Astrocyte (in vitro differentiated cells and primary cell): ENCODE data around the gene PPP4R3C. TPM values are rescaled to one million over a fixed set of nuclear protein-coding genes. Genes with fewer than 3 reads are reported as not detected.
"Not testable (repeated sequence)": the region's sequence is repeated elsewhere in the genome, so short reads cannot be mapped to it uniquely, and the experiment has no call there.

Experiments
- DNase-seq: peaks from one replicate; pipeline ENCODE4 v3.0.0-alpha.2; 2010; ENCODE audit warnings: low read depth
- FAIRE-seq: peaks from 2 replicates; lab custom pipeline; 2011; peaks lifted over from hg19 to GRCh38; lab: Jason Lieb, UNC
- H2AFZ ChIP-seq: 2 replicates; pipeline ENCODE4 v1.6.0; 2012; ENCODE audit warnings: low read depth, low read length, inconsistent platforms
- H3K27ac ChIP-seq: 2 replicates; pipeline ENCODE4 v1.5.1; 2011; ENCODE audit warnings: low read depth, low read length, inconsistent platforms
- H3K27me3 ChIP-seq: 2 replicates; pipeline ENCODE4 v1.6.0; 2011; ENCODE audit warnings: low read length, inconsistent platforms; ENCODE audit not compliant: insufficient read depth
- H3K36me3 ChIP-seq: 2 replicates; pipeline ENCODE4 v1.5.1; 2011; ENCODE audit warnings: low read length, inconsistent platforms; ENCODE audit not compliant: insufficient read depth
- H3K4me1 ChIP-seq: 2 replicates; pipeline ENCODE4 v1.5.1; 2011; ENCODE audit warnings: low read length, inconsistent platforms; ENCODE audit not compliant: insufficient read depth
- H3K4me2 ChIP-seq: 2 replicates; pipeline ENCODE4 v1.6.0; 2012; ENCODE audit warnings: low read length, inconsistent platforms
- H3K4me3 ChIP-seq: 2 replicates; pipeline ENCODE4 v1.5.1; 2011; ENCODE audit warnings: low read depth, mild to moderate bottlenecking, low read length, inconsistent platforms; ENCODE audit not compliant: insufficient read depth
- H3K79me2 ChIP-seq: 2 replicates; pipeline ENCODE4 v1.6.0; 2012; ENCODE audit warnings: mild to moderate bottlenecking, low read length, inconsistent platforms; ENCODE audit not compliant: insufficient read depth
- H3K9ac ChIP-seq: 2 replicates; pipeline ENCODE4 v1.6.0; 2012; ENCODE audit warnings: mild to moderate bottlenecking, low read length, inconsistent platforms
- H3K9me3 ChIP-seq: 2 replicates; pipeline ENCODE4 v1.5.1; 2012; ENCODE audit warnings: low read depth, mild to moderate bottlenecking, low read length, inconsistent platforms; ENCODE audit not compliant: insufficient read depth
- H4K20me1 ChIP-seq: 2 replicates; pipeline ENCODE4 v1.6.0; 2012; ENCODE audit warnings: low read length, inconsistent platforms; ENCODE audit not compliant: insufficient read depth
- H3K27ac Mint-ChIP-seq: one replicate; pipeline ENCODE4 v1.8.0; 2021; ENCODE audit warnings: mild to moderate bottlenecking, mixed read lengths; ENCODE audit not compliant: unreplicated experiment
- H3K27me3 Mint-ChIP-seq: one replicate; pipeline ENCODE4 v1.8.0; 2021; ENCODE audit warnings: low read depth, mixed read lengths; ENCODE audit not compliant: unreplicated experiment
- H3K36me3 Mint-ChIP-seq: one replicate; pipeline ENCODE4 v1.8.0; 2021; ENCODE audit warnings: low read depth, mixed read lengths; ENCODE audit not compliant: unreplicated experiment
- H3K4me1 Mint-ChIP-seq: one replicate; pipeline ENCODE4 v1.8.0; 2021; ENCODE audit warnings: low read depth, mixed read lengths; ENCODE audit not compliant: unreplicated experiment
- H3K4me3 Mint-ChIP-seq: one replicate; pipeline ENCODE4 v1.8.0; 2021; ENCODE audit warnings: mild to moderate bottlenecking, moderate library complexity, mixed read lengths; ENCODE audit not compliant: unreplicated experiment
- H3K9me3 Mint-ChIP-seq: one replicate; pipeline ENCODE4 v1.8.0; 2021; ENCODE audit warnings: mild to moderate bottlenecking, mixed read lengths; ENCODE audit not compliant: unreplicated experiment
- CTCF ChIP-seq: IDR thresholded peaks from 2 replicates; pipeline ENCODE4 v1.5.1; 2011; ENCODE audit warnings: low read depth, mild to moderate bottlenecking, inconsistent platforms, low read length, moderate library complexity; ENCODE audit not compliant: insufficient read depth
- EZH2 ChIP-seq: IDR thresholded peaks from 2 replicates; pipeline ENCODE4 v1.6.1; 2012; ENCODE audit warnings: mild to moderate bottlenecking, low read length, inconsistent platforms; ENCODE audit not compliant: insufficient read depth
- total RNA-seq: library from RNA; stranded (reverse); gene quantifications from 2 replicates; pipeline ENCODE4 v1.2.1, GENCODE V29; 2021

Gene PPP4R3C
- total RNA-seq, 1 donor from 2014 or later, result not detected

GRCh38 chrX:27465036-27465435 is 1.9 kb upstream of the PPP4R3C start:
- no peak overlapping the region for H2AFZ ChIP-seq

GRCh38 chrX:27459129-27459528 is 4.0 kb downstream of the PPP4R3C start:
- not testable (repeated sequence) for H3K27ac ChIP-seq, H3K36me3 Mint-ChIP-seq, H3K36me3 ChIP-seq, H3K4me3 ChIP-seq, FAIRE-seq, H3K27me3 Mint-ChIP-seq, H3K9me3 ChIP-seq, H3K27ac Mint-ChIP-seq, H3K4me3 Mint-ChIP-seq, H3K9me3 Mint-ChIP-seq, H3K79me2 ChIP-seq, H3K9ac ChIP-seq, H3K4me2 ChIP-seq, H3K4me1 ChIP-seq, H2AFZ ChIP-seq, H3K4me1 Mint-ChIP-seq, H3K27me3 ChIP-seq, H4K20me1 ChIP-seq, DNase-seq

More at GRCh38 chrX:27465036-27465435, 1.9 kb upstream of the PPP4R3C start:
- Histone ChIP-seq H4K20me1 (no peaks in the 10 kb centered on the region), H3K27ac (no peak overlapping the region), H3K79me2 (no peaks in the 10 kb centered on the region), H3K27me3 (no peaks in the 10 kb centered on the region), H3K4me1 (no peaks in the 10 kb centered on the region), H3K9ac (no peak overlapping the region), H3K36me3 (no peaks in the 10 kb centered on the region), H3K9me3 (no peaks in the 10 kb centered on the region), H3K4me2 (no peak overlapping the region), H3K4me3 (no peak overlapping the region)
- H3K36me3 Mint-ChIP-seq, result no peaks in the 10 kb centered on the region
- H3K27ac Mint-ChIP-seq, result no peak overlapping the region
- no peak overlapping the region for H3K4me3 Mint-ChIP-seq
- FAIRE-seq (no peak), DNase-seq (no peak)
- no peak for TF ChIP-seq CTCF
- TF ChIP-seq EZH2, result no peak
- no peaks in the 10 kb centered on the region for H3K4me1 Mint-ChIP-seq
- H3K9me3 Mint-ChIP-seq, result no peaks in the 10 kb centered on the region
- H3K27me3 Mint-ChIP-seq, result no peaks in the 10 kb centered on the region

DNA sequence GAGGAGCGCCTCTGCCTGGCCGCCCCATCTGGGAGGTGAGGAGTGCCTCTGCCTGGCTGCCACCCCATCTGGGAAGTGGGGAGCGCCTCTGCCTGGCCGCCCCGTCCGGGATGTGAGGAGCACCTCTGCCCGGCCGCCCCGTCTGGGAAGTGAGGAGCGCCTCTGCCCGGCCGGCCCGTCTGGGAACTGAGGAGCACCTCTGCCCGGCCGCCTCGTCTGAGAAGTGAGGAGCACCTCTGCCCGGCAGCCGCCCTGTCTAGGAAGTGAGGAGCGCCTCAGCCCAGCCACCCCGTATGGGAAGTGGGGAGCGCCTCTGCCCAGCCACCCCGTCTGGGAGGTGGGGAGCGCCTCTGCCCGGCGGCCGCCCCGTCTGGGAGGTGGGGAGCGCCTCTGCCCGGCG is 4.6 kb downstream of the PPP4R3C start:
- H3K27me3 ChIP-seq, H3K36me3 ChIP-seq, H3K4me3 ChIP-seq, H3K9ac ChIP-seq, H3K4me3 Mint-ChIP-seq, H2AFZ ChIP-seq, H3K27me3 Mint-ChIP-seq, H3K36me3 Mint-ChIP-seq, H3K27ac ChIP-seq, H3K27ac Mint-ChIP-seq, H3K9me3 Mint-ChIP-seq, H3K4me2 ChIP-seq, FAIRE-seq, DNase-seq, H3K4me1 ChIP-seq, H3K4me1 Mint-ChIP-seq, H3K79me2 ChIP-seq, H4K20me1 ChIP-seq, H3K9me3 ChIP-seq: not testable (repeated sequence)

DNA sequence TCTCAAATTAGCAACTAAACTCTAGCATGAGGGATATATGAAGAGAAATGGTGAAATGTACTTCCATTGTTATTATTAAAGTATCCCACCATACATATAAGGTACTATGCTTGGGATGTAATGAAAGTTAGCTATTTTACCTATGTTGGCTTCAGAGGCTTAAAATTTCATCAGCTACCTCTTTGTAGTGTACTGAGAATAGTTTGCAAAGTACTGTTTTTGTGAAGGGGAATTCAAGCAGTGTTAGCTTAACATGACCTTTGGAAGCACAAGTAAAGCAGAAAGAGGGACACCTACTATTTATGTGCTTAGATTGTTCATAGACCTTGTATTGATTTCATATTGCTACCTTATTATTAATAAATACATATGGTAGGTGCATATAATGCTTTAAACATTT is 11.8 kb downstream of the PPP4R3C start:
- Histone ChIP-seq H4K20me1 (no peaks in the 10 kb centered on the region), H2AFZ (no peak overlapping the region), H3K4me3 (no peak overlapping the region), H3K9me3 (no peaks in the 10 kb centered on the region), H3K79me2 (no peaks in the 10 kb centered on the region), H3K4me2 (no peak overlapping the region), H3K27me3 (no peaks in the 10 kb centered on the region), H3K36me3 (no peaks in the 10 kb centered on the region), H3K4me1 (no peaks in the 10 kb centered on the region), H3K9ac (no peak overlapping the region), H3K27ac (no peak overlapping the region)
- Mint-ChIP-seq H3K9me3 (no peaks in the 10 kb centered on the region), H3K27ac (no peak overlapping the region), H3K4me1 (no peaks in the 10 kb centered on the region), H3K36me3 (no peaks in the 10 kb centered on the region), H3K4me3 (no peak overlapping the region), H3K27me3 (no peaks in the 10 kb centered on the region)
- FAIRE-seq (no peak), DNase-seq (no peak)
- TF ChIP-seq EZH2, result no peak
- no peak for TF ChIP-seq CTCF
